Skeletal muscle cell (primary cell): ENCODE measurements around the gene AUNIP.

ENCODE experiments used
- DNase-seq: peaks from one replicate; pipeline ENCODE4 v3.0.0-alpha.2; 2010; ENCODE audit warnings: low read depth
- H3K4me3 ChIP-seq: 2 replicates; pipeline ENCODE4 v1.5.1; 2011; ENCODE audit warnings: low read depth, mild to moderate bottlenecking, control low read depth, low read length, moderate library complexity

The AUNIP gene

GRCh38 chr1:25836695-25837094, 22.6 kb downstream of the AUNIP start:
- no peak for DNase-seq

DNA sequence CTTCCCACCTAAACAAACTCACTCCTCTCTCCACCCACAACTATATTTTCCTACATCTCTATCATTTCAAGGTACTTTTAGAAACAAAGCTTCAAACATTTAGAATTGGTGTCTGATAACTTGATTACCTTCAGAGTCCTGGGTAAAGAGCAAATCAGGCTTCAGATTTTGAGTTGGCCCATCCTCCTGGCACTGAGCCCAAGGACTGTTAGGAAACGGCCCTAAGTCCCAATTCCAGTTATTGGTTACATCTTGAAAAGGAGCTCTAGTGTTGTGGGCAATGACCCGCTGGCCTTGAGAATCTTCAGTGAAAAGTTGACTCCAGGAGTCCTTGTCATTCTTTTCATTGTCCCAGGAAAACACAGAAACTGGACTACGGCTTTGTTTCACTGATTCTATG, 24.4 kb downstream of the AUNIP start:
- no peak overlapping the region for H3K4me3 ChIP-seq
- no peak for DNase-seq

More at GRCh38 chr1:25836695-25837094, 22.6 kb downstream of the AUNIP start:
- no peak overlapping the region for H3K4me3 ChIP-seq

GRCh38 chr1:25833158-25833557, 26.1 kb downstream of the AUNIP start:
- H3K4me3 ChIP-seq: no peak overlapping the region
- DNase-seq: no peak

DNA sequence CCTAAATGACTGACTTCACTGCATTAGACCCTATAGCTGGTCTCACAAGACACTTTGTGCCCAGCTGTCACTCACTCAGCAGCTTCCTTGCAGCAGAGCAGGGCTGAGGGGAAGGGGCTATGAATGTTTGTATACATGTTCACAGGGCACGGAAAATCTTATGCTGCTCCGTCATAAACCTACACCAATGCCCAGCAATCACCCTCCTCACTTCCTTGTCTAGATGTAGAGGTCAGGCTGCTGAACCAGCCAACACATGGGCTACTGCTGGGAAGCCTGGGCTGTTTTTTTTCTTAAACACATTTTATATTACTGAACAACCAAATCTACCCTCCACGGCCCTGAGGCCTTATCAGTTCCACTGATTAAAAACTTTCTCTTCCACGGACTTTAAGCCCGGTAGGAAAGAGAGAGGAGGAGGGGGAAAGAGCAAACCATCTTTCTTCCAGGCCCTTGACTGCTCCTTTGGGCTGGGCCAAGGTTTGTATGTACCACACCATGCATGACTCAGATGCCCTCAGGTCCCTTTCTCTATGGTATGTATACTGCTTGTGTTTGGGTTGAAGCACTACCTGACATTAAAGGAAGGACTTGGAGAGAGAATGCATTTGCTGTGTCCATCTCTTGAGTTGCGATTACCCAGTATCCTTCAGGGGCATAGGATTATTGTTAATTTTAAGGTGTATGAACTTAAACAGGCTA, 26.8 kb downstream of the AUNIP start:
- no peak for DNase-seq
- no peak overlapping the region for H3K4me3 ChIP-seq

DNA sequence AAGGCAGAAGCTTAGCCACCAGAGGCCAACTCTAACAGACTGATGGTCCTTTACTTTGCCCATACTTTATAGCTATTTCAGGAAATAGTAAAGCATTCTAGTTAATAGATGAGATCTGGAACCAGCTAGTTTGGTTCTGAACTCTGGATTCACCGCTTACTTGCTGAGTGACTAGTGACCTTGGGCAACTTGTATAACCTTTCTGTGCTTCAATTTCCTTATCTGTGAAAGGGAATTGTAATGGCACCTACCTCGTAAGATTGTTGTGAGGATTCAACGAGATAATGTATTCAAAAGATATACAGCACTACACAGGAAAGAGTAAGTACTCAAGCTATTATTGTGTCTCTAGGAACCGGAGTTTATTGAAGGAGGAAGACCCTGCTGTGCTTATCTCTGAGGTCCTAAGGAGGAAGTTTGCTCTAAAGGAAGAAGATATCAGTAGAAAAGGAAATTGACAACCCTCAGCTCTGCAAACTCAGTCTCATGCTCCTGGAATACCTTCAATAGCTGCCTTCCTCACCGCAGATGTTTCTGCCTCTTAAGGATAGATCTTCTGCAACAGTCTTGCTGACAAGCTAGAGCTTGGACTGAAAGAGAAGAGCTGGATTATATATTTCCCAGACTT, 27.6 kb downstream of the AUNIP start:
- H3K4me3 ChIP-seq: no peak overlapping the region
- no peak for DNase-seq

DNA sequence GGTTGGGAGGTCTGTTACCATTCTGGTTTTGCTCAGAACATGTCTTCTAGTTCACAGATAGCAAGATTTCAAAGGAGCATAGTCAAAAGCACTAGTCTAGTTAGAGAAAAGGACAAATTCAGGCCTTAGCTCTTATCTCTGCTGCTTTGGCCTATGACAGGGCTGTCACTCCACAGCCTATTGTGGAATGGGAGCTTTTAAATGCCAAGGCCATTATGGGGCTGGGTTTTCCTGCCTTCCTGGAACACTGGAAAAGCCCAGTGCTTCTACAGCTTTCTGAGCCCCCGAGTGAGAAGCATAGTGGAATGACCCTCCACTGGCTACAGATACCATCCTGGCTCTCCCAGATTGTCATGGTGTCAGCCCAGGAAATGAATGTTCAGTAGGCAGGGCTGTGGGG, 30.2 kb downstream of the AUNIP start:
- DNase-seq: no peak
- no peak overlapping the region for H3K4me3 ChIP-seq

DNA sequence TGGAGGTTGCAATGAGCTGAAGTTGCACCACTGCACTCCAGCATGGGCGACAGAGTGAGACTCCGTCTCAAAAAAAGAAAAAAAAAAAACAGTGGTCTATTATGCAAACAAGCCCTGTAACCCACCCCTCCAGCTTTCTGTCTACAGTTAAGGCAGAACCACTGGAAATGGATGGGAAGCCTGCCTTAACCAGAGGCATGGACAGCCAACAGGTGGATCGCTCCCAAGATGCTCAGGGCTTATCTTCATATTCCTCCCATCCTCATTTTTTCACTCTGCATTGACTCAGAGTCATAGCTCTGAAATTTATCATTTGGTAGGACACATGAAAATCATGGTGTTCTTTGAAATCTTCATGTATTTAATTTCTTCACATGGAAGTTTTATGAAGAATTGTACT, 30.8 kb downstream of the AUNIP start:
- no peak for DNase-seq
- no peak overlapping the region for H3K4me3 ChIP-seq

DNA sequence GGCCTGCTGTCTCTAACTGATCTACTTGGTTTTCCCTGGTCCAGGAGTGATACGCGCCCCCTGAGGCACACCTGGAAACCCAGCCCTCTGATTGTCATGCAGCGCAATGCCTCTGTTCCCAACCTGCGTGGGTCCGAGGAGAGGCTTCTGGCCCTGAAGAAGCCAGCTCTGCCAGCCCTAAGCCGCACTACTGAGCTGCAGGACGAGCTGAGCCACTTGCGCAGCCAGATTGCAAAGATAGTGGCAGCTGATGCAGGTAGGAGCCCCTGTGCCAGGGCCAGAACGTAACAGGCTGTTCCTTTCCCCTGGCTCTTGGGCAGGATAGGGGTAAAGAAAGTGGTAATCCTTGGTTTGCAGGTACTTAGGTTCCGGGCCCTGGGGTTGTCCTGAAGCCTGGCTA, 32.7 kb downstream of the AUNIP start:
- DNase-seq: no peak
- H3K4me3 ChIP-seq: no peak overlapping the region

GRCh38 chr1:25825605-25826004, 33.7 kb downstream of the AUNIP start:
- DNase-seq: no peak
- H3K4me3 ChIP-seq: no peak overlapping the region

DNA sequence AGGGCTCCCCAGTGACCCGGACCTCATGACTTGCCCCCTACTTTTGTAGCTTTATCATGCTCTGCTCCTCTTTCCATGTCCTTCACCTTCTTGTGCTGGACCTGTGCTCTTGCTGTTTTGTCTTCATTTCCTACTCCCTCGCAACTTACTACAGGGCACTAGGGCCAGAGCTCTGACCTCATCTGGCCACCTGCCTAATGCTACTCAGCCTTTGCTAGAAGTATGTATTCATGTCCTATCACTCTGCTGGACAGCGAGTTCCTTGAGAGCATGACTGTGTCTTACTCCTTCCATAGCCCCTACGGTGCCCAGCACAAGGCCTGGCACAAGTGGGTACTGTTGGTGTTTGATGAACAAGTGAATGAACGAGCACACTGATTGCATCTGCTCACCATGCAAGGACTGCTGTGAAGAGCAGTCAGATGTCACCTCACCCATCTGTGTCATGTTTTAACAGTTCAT, 37.6 kb downstream of the AUNIP start:
- peak overlapping the region; percentile 92 for H3K4me3 ChIP-seq
- DNase-seq: no peak

DNA sequence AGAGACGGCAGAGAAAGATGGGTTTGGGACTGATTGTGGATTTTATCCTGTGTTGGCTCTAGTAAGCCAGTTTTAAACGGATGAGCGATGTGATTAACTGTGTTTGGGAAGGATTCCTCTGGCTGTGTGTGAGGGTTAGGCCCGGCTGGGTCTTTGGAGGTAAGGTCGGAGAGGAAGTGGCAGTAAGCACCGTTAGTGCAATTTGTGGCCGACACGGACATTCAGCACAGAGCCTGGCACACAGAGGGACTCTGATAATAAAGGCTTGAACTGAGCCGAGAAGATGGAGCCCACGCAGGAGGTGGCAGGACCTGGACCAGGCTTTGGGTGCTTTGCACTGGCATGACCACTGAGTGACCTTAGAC, 38.2 kb downstream of the AUNIP start:
- no peak for DNase-seq

GRCh38 chr1:25820247-25821111, 38.8 kb downstream of the AUNIP start:
- H3K4me3 ChIP-seq: peak overlapping the region; percentile 92
- no peak for DNase-seq

More for the DNA sequence above, 38.2 kb downstream of the AUNIP start:
- peak overlapping the region; percentile 92 for H3K4me3 ChIP-seq

DNA sequence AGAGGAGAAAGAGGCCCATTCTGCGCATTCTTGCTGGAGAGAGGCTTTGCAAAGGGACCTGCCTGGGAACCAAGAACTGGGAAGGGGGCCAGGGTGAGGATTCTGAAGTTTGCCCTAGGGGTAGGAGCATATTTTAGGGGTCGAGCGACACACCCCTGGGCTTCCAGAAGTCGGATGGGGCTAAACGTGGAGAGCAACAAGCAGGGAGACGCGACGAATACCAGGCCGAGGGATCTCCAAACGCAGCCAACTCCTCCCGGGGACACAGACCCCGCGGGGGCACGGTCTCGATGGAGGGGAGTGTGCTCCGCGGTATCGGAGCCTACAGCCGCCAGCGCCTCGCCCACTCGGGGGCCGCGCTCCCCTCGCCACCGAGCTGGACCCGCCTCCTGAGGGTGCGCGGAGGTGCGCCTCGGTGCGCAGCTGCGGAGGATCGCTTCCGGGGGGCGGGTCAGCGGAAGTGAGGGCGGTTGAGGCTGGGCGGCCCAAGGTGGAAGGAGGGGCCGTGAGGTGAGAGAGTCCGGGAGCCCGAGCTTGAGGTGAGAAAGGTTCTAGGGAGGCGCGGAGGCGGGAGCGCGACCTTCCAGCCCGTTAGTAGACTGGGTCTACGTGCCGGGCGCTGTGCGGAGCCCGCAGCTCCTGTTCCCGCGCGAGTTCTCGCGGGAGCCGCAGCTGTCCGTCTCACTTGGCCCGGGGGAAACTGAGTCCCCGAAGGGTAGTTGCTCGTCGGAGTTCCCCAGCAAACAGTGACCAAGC, 39.6 kb downstream of the AUNIP start, which contains the start of gene MTFR1L:
MTFR1L (plus strand) TSS at position 464 of the 756 bp plus-strand sequence. CDS start 3,151 bp downstream, outside the sequence.
- peak within 1 kb of the TSS; percentile 92 for H3K4me3 ChIP-seq
- DNase-seq: peak; percentile 31

- peak overlapping the region; percentile 92 for H3K4me3 ChIP-seq
- DNase-seq: no peak
Observed at GRCh38 chr1:25818569-25818968, 40.7 kb downstream of the AUNIP start.

- no peak overlapping the region for H3K4me3 ChIP-seq
- no peak for DNase-seq
Observed at GRCh38 chr1:25817840-25818501, 41.3 kb downstream of the AUNIP start.

DNA sequence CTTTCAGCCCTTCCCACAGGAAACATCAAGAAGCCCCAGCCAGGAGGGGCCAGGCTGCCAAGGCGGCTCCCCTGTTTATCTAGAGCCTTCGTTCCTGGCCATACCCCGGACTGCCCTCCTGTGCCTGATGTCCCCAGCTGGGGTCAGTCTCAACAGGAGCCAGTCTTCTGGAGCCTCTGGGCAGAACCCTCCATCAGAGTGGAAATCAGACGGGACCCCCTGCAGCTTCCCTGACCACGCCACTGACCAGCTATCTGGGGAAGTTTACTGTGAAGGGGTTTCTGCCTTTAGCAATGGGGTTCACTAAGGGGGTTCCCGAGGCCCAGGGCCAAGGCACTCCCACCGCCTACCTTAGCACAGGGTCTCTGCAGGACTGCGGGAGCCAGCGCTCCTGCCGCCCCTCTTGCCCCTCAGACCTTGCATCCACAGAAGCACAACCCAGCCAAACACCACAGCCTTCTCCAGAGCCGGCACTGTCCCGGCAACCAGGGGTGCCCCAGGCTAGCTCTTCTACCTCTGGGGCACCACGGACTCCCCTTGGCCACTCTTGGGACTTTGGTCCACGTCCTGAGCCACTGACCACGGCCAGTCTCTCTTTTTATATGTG, 43.0 kb downstream of the AUNIP start:
- H3K4me3 ChIP-seq: no peak overlapping the region
- DNase-seq: no peak

GRCh38 chr1:25815208-25816111, 43.8 kb downstream of the AUNIP start:
- H3K4me3 ChIP-seq: no peak overlapping the region
- DNase-seq: no peak
